OCI-LY3 (cell line): Measurements from ENCODE around the gene FAM131A.

ENCODE experiments used
- H2AFZ ChIP-seq: fragments of 200-600, 300-600 bp; shearing (Covaris generic); 2 replicates; pipeline ENCODE4 v1.6.0; 2014; ENCODE audit warnings: antibody characterized with exemption, low read depth, low read length
- H3K27ac ChIP-seq: fragments of 200-600, 300-600 bp; sonication (generic); 2 replicates; pipeline ENCODE4 v1.5.1; 2014; ENCODE audit warnings: mild to moderate bottlenecking, low read length, moderate library complexity, mixed read lengths
- H3K27me3 ChIP-seq: fragments of 200-600, 300-600 bp; sonication (generic); 2 replicates; pipeline ENCODE4 v1.6.1; 2014; ENCODE audit warnings: low read depth, low read length, mixed read lengths
- H3K36me3 ChIP-seq: fragments of 200-600, 300-600 bp; sonication (generic); replicated peaks from 2 replicates; pipeline ENCODE3; 2014; ENCODE audit warnings: low read depth, low read length, mixed read lengths
- H3K4me1 ChIP-seq: fragments of 300-600, 200-600 bp; sonication (generic); 2 replicates; pipeline ENCODE4 v1.6.1; 2014; ENCODE audit warnings: low read length, mixed read lengths
- H3K4me2 ChIP-seq: fragments of 200-600, 300-600 bp; sonication (generic); 2 replicates; pipeline ENCODE4 v1.6.1; 2014; ENCODE audit warnings: low read length, mixed read lengths
- H3K4me3 ChIP-seq: fragments of 300-600, 200-600 bp; sonication (generic); 2 replicates; pipeline ENCODE4 v1.5.1; 2014; ENCODE audit warnings: antibody characterized with exemption, mild to moderate bottlenecking, low read length, moderate library complexity
- H3K79me2 ChIP-seq: fragments of 300-600, 200-600 bp; shearing (Covaris generic); 2 replicates; pipeline ENCODE4 v1.6.1; 2014; ENCODE audit warnings: mild to moderate bottlenecking, low read length, mixed read lengths
- H3K9ac ChIP-seq: fragments of 300-600, 200-600 bp; shearing (Covaris generic); 2 replicates; pipeline ENCODE4 v1.6.0; 2014; ENCODE audit warnings: mild to moderate bottlenecking, low read length, moderate library complexity
- H3K9me3 ChIP-seq: fragments of 200-600, 300-600 bp; shearing (Covaris generic); 2 replicates; pipeline ENCODE4 v1.6.1; 2014; ENCODE audit warnings: low read length, mixed read lengths; ENCODE audit not compliant: insufficient read depth
- H4K20me1 ChIP-seq: fragments of 200-600, 300-600 bp; sonication (generic); 2 replicates; pipeline ENCODE4 v1.6.1; 2016; ENCODE audit warnings: low read length, mixed read lengths; ENCODE audit not compliant: insufficient read depth
- EZH2phosphoT487 ChIP-seq: fragments of 200-600 bp; shearing (Covaris generic); IDR thresholded peaks from 2 replicates; pipeline ENCODE4 v1.6.1; 2018; ENCODE audit warnings: antibody characterized with exemption, mixed run types, low read depth
- TF ChIP-seq, protein P1 (sequence below): fragments of 200-600, 300-600 bp; sonication (generic); IDR thresholded peaks from 2 replicates; pipeline ENCODE4 v1.5.1; 2014; ENCODE audit warnings: antibody characterized with exemption, low read length, low read depth

The FAM131A gene

GRCh38 chr3:184341925-184342324, 4.5 kb downstream of the FAM131A start:
- Histone ChIP-seq H3K27ac (no peak overlapping the region), H3K4me3 (no peak overlapping the region), H3K27me3 (no peaks in the 10 kb centered on the region), H2AFZ (no peak overlapping the region), H3K36me3 (peaks cover 6% of the 10 kb centered on the region), H4K20me1 (0 out of 2 replicates have a peak, but pooled peaks cover 2% of the 10 kb centered on the region), H3K9ac (no peak overlapping the region), H3K9me3 (no peaks in the 10 kb centered on the region), H3K4me1 (no peaks in the 10 kb centered on the region), H3K79me2 (no peaks in the 10 kb centered on the region), H3K4me2 (no peak overlapping the region)
- TF ChIP-seq, protein P1, sequence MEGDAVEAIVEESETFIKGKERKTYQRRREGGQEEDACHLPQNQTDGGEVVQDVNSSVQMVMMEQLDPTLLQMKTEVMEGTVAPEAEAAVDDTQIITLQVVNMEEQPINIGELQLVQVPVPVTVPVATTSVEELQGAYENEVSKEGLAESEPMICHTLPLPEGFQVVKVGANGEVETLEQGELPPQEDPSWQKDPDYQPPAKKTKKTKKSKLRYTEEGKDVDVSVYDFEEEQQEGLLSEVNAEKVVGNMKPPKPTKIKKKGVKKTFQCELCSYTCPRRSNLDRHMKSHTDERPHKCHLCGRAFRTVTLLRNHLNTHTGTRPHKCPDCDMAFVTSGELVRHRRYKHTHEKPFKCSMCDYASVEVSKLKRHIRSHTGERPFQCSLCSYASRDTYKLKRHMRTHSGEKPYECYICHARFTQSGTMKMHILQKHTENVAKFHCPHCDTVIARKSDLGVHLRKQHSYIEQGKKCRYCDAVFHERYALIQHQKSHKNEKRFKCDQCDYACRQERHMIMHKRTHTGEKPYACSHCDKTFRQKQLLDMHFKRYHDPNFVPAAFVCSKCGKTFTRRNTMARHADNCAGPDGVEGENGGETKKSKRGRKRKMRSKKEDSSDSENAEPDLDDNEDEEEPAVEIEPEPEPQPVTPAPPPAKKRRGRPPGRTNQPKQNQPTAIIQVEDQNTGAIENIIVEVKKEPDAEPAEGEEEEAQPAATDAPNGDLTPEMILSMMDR = no peak
- no peak for TF ChIP-seq EZH2phosphoT487

DNA sequence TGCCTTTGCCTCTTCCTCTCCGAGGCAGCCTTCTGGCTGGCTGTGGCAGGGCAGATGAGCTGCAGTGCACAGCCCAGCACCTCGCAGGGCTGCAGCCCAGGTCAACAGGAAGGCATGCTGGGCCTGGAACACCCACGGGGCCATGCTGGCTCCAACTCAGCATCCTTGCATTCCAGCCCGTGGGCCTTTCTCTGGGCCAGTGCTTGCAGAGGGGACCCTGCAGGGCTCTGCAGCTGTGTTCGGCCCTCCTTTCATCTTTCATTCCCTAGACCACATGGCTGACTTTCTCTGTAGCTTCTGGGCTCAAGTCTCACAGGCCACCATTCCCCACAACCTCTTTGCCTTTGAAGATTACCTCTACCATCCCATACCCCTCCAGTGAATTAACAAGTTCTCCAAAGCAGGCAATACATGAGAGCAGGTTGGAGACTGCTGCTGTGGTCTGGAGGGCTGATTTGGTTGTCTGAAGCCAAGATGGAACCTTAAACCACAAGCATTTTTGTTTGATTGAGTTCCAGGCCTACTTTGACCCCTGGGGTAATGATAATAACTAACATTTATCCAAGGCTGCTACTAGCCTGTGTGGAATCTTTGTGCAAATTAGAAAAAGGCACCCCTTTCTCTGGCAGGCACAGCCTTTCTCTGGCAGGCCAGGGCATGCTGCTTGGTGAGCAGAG, 5.9 kb downstream of the FAM131A start:
- H3K27me3 ChIP-seq = no peaks in the 10 kb centered on the region
- no peak overlapping the region for H3K9ac ChIP-seq
- H3K27ac ChIP-seq = no peak overlapping the region
- H3K36me3 ChIP-seq = no peaks in the 10 kb centered on the region
- no peaks in the 10 kb centered on the region for H3K79me2 ChIP-seq
- no peaks in the 10 kb centered on the region for H3K9me3 ChIP-seq
- H4K20me1 ChIP-seq = no peaks in the 10 kb centered on the region
- H2AFZ ChIP-seq = no peak overlapping the region
- TF ChIP-seq EZH2phosphoT487 = no peak
- TF ChIP-seq, protein P1 = no peak
- no peak overlapping the region for H3K4me3 ChIP-seq
- no peak overlapping the region for H3K4me2 ChIP-seq
- no peaks in the 10 kb centered on the region for H3K4me1 ChIP-seq

DNA sequence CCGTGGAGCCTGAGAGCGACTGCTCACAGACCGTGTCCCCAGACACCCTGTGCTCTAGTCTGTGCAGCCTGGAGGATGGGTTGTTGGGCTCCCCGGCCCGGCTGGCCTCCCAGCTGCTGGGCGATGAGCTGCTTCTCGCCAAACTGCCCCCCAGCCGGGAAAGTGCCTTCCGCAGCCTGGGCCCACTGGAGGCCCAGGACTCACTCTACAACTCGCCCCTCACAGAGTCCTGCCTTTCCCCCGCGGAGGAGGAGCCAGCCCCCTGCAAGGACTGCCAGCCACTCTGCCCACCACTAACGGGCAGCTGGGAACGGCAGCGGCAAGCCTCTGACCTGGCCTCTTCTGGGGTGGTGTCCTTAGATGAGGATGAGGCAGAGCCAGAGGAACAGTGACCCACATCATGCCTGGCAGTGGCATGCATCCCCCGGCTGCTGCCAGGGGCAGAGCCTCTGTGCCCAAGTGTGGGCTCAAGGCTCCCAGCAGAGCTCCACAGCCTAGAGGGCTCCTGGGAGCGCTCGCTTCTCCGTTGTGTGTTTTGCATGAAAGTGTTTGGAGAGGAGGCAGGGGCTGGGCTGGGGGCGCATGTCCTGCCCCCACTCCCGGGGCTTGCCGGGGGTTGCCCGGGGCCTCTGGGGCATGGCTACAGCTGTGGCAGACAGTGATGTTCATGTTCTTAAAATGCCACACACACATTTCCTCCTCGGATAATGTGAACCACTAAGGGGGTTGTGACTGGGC, 7.3 kb downstream of the FAM131A start:
- Histone ChIP-seq H3K9me3 (no peaks in the 10 kb centered on the region), H3K4me3 (no peak overlapping the region), H2AFZ (no peak overlapping the region), H3K9ac (no peak overlapping the region), H3K36me3 (no peaks in the 10 kb centered on the region), H3K4me1 (no peaks in the 10 kb centered on the region), H3K4me2 (no peak overlapping the region), H3K27me3 (no peaks in the 10 kb centered on the region), H3K79me2 (no peaks in the 10 kb centered on the region), H4K20me1 (no peaks in the 10 kb centered on the region), H3K27ac (no peak overlapping the region)
- TF ChIP-seq EZH2phosphoT487 = no peak
- TF ChIP-seq, protein P1 = no peak

DNA sequence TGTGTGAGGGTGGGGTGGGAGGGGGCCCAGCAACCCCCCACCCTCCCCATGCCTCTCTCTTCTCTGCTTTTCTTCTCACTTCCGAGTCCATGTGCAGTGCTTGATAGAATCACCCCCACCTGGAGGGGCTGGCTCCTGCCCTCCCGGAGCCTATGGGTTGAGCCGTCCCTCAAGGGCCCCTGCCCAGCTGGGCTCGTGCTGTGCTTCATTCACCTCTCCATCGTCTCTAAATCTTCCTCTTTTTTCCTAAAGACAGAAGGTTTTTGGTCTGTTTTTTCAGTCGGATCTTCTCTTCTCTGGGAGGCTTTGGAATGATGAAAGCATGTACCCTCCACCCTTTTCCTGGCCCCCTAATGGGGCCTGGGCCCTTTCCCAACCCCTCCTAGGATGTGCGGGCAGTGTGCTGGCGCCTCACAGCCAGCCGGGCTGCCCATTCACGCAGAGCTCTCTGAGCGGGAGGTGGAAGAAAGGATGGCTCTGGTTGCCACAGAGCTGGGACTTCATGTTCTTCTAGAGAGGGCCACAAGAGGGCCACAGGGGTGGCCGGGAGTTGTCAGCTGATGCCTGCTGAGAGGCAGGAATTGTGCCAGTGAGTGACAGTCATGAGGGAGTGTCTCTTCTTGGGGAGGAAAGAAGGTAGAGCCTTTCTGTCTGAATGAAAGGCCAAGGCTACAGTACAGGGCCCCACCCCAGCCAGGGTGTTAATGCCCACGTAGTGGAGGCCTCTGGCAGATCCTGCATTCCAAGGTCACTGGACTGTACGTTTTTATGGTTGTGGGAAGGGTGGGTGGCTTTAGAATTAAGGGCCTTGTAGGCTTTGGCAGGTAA, 8.1 kb downstream of the FAM131A start:
- H3K4me3 ChIP-seq = no peak overlapping the region
- H3K27me3 ChIP-seq = no peaks in the 10 kb centered on the region
- H3K27ac ChIP-seq = no peak overlapping the region
- TF ChIP-seq, protein P1 = peak; percentile 22; the same call in 1 of the 2 replicates
- no peak for TF ChIP-seq EZH2phosphoT487
- no peak overlapping the region for H3K4me2 ChIP-seq
- no peaks in the 10 kb centered on the region for H3K9me3 ChIP-seq
- no peak overlapping the region for H3K9ac ChIP-seq
- no peak overlapping the region for H2AFZ ChIP-seq
- H3K36me3 ChIP-seq = no peaks in the 10 kb centered on the region
- no peaks in the 10 kb centered on the region for H4K20me1 ChIP-seq
- no peaks in the 10 kb centered on the region for H3K79me2 ChIP-seq
- H3K4me1 ChIP-seq = no peaks in the 10 kb centered on the region
